Endothelial cell of umbilical vein (primary cell): ENCODE data around the gene DLK1. TPM values are rescaled to one million over a fixed set of nuclear protein-coding genes. Genes with fewer than 3 reads are reported as not detected.

Experiments
- BruUV-seq: library from RNA; stranded (reverse); fragments of 400-500 nt; replicated peaks from 2 replicates; lab custom pipeline; 2021; lab: Mats Ljungman, UMichigan
- CTCF ChIA-PET: fragments of 300-600, 350-600 bp; sonication (Branson Sonifier 250); formaldehyde crosslinking; loops from one replicate; lab custom pipeline; 2021; ENCODE audit warnings: antibody characterized with exemption, inconsistent platforms; lab: Charles Lee
- POLR2A ChIA-PET: fragments of 300-600, 350-600 bp; sonication (Branson Sonifier 250); formaldehyde crosslinking; loops from one replicate; lab custom pipeline; 2021; ENCODE audit warnings: antibody characterized with exemption, inconsistent platforms; lab: Charles Lee
- DNase-seq: peaks from one replicate; pipeline ENCODE4 v3.0.0-alpha.2; 2011; ENCODE audit warnings: low read depth, low spot score
- FAIRE-seq: peaks from 2 replicates; lab custom pipeline; 2011; peaks lifted over from hg19 to GRCh38; lab: Jason Lieb, UNC
- H2AFZ ChIP-seq: 2 replicates; pipeline ENCODE4 v1.6.0; 2012; ENCODE audit warnings: low read depth, low read length, control low read depth, inconsistent platforms
- H3K27ac ChIP-seq: 2 replicates; pipeline ENCODE4 v1.5.1; 2011; ENCODE audit warnings: low read depth, mild to moderate bottlenecking, control low read depth, low read length, moderate library complexity; ENCODE audit not compliant: insufficient read depth
- H3K27me3 ChIP-seq, 2 experiments: 2 replicates each; pipeline versions ENCODE4 v1.6.0 to v1.6.1; 2011; ENCODE audit warnings: low read length in 2 of 2, mixed read lengths in 1 of 2; ENCODE audit not compliant: control insufficient read depth in 2 of 2, insufficient read depth in 2 of 2
- H3K36me3 ChIP-seq, 2 experiments: 2 replicates in 1 of 2; 3 replicates in 1 of 2; pipeline ENCODE4 v1.5.1; 2011; ENCODE audit warnings: low read length in 2 of 2, mild to moderate bottlenecking in 1 of 2, moderate library complexity in 1 of 2; ENCODE audit not compliant: control insufficient read depth in 2 of 2, insufficient read depth in 2 of 2; ENCODE audit errors: extremely low read depth in 1 of 2
- H3K4me1 ChIP-seq: 3 replicates; pipeline ENCODE4 v1.5.1; 2011; ENCODE audit warnings: mild to moderate bottlenecking, low read length; ENCODE audit not compliant: control insufficient read depth, insufficient read depth; ENCODE audit errors: extremely low read depth
- H3K4me2 ChIP-seq: 2 replicates; pipeline ENCODE4 v1.6.1; 2011; ENCODE audit warnings: low read length, control low read depth, mixed read lengths; ENCODE audit not compliant: insufficient read depth
- H3K4me3 ChIP-seq, 3 experiments: fragments of 200-600 bp in 1 of 3; sonication (generic), shearing (Covaris generic) in 1 of 3; replicated peaks in 1 of 3; 2 replicates each; pipeline ENCODE4 v1.5.1; 2011 to 2016; ENCODE audit warnings: control low read depth in 3 of 3, low read length in 3 of 3, mild to moderate bottlenecking in 2 of 3, inconsistent platforms in 1 of 3, low read depth in 1 of 3, moderate library complexity in 1 of 3; ENCODE audit not compliant: insufficient read depth in 1 of 3
- H3K79me2 ChIP-seq: 2 replicates; pipeline ENCODE4 v1.6.0; 2012; ENCODE audit warnings: low read length, inconsistent platforms; ENCODE audit not compliant: control insufficient read depth, insufficient read depth
- H3K9ac ChIP-seq: replicated peaks from 2 replicates; pipeline ENCODE3; 2011; ENCODE audit warnings: low read length, control low read depth; ENCODE audit not compliant: insufficient read depth; ENCODE audit errors: extremely low read depth
- H3K9me1 ChIP-seq: replicated peaks from 3 replicates; pipeline ENCODE4 v1.6.0; 2011; ENCODE audit warnings: mild to moderate bottlenecking, low read length; ENCODE audit not compliant: control insufficient read depth, insufficient read depth; ENCODE audit errors: extremely low read depth
- H3K9me3 ChIP-seq: replicated peaks from 2 replicates; pipeline ENCODE4 v1.5.1; 2012; ENCODE audit warnings: low read length, inconsistent platforms; ENCODE audit not compliant: control insufficient read depth, insufficient read depth
- H4K20me1 ChIP-seq: replicated peaks from 2 replicates; pipeline ENCODE3; 2011; ENCODE audit warnings: mild to moderate bottlenecking, low read length; ENCODE audit not compliant: control insufficient read depth, insufficient read depth; ENCODE audit errors: extremely low read depth
- EZH2 ChIP-seq: IDR thresholded peaks from 2 replicates; pipeline ENCODE4 v1.6.1; 2012; ENCODE audit warnings: borderline replicate concordance, low read depth, mild to moderate bottlenecking, moderate library complexity, low read length, inconsistent platforms; ENCODE audit not compliant: severe bottlenecking
- FOS ChIP-seq: IDR thresholded peaks from 2 replicates; pipeline ENCODE4 v1.6.1; 2011; ENCODE audit warnings: mild to moderate bottlenecking, low read length, moderate library complexity, borderline replicate concordance; ENCODE audit not compliant: insufficient read depth
- GATA2 ChIP-seq: IDR thresholded peaks from 2 replicates; pipeline ENCODE4 v1.7.0; 2011; ENCODE audit warnings: low read depth, mild to moderate bottlenecking, moderate library complexity, mixed read lengths, low read length; ENCODE audit not compliant: insufficient read length, insufficient read depth
- JUN ChIP-seq: IDR thresholded peaks from 2 replicates; pipeline ENCODE4 v1.6.1; 2011; ENCODE audit warnings: borderline replicate concordance, low read depth; ENCODE audit not compliant: insufficient read length, insufficient read depth
- MYC ChIP-seq: IDR thresholded peaks from one replicate; pipeline ENCODE4 v1.6.1; 2011; ENCODE audit warnings: mild to moderate bottlenecking, low read depth, low read length
- POLR2A ChIP-seq: IDR thresholded peaks from 2 replicates; pipeline ENCODE4 v1.6.1; 2012; ENCODE audit warnings: low read depth, mild to moderate bottlenecking, control low read depth, low read length
- POLR2AphosphoS5 ChIP-seq: IDR thresholded peaks from 2 replicates; pipeline ENCODE4 v1.6.1; 2012; ENCODE audit warnings: low read depth, mild to moderate bottlenecking, control low read depth, low read length, moderate library complexity; ENCODE audit not compliant: insufficient read depth
- dilution Hi-C: fragments of 300-500 bp; cut with MboI; formaldehyde crosslinking; loops from one replicate; pipeline ENCODE4 v1.15.0; 2019; ENCODE audit warnings: low sequenced_read_pairs; ENCODE audit not compliant: extremely low pct_ligation_motif_present
- intact Hi-C: fragments of 100-400 bp; cut with micrococcal nuclease; formaldehyde crosslinking; loops from one replicate; pipeline ENCODE4 v1.10.0; 2022
- polyA plus RNA-seq, 4 experiments: library from polyadenylated mRNA; depleted of rRNA in 3 of 4; stranded (reverse) in 3 of 4; unstranded in 1 of 4; fragments of >200 nt; gene quantifications; 2 replicates each; pipeline versions ENCODE4 v1.2.1 to v1.2.3, GENCODE V29; 2011 to 2012; ENCODE audit warnings: missing spikeins in 1 of 4
- total RNA-seq: library from RNA; stranded (reverse); gene quantifications from 2 replicates; pipeline ENCODE4 v1.2.3, GENCODE V29; 2021
- TF ChIP-seq, protein P1 (sequence below): IDR thresholded peaks from 2 replicates; pipeline ENCODE4 v1.6.1; 2011; ENCODE audit not compliant: insufficient read depth, insufficient read length
- TF ChIP-seq, protein P2 (sequence below), 2 donors: IDR thresholded peaks; 1 replicate in 1 of 2; 2 replicates in 1 of 2; pipeline ENCODE4 v1.5.1; 2011; ENCODE audit warnings: low read length in 2 of 2, mild to moderate bottlenecking in 2 of 2, moderate library complexity in 2 of 2, control low read depth in 1 of 2, inconsistent platforms in 1 of 2, low read depth in 1 of 2; ENCODE audit not compliant: insufficient read depth in 1 of 2; ENCODE audit errors: extremely low read depth in 1 of 2

DLK1 gene
- total and polyA plus RNA-seq, 2 donors (not counting 3 experiments of a cell fraction or from before 2014, with no cell fraction given) = not detected

DNA sequence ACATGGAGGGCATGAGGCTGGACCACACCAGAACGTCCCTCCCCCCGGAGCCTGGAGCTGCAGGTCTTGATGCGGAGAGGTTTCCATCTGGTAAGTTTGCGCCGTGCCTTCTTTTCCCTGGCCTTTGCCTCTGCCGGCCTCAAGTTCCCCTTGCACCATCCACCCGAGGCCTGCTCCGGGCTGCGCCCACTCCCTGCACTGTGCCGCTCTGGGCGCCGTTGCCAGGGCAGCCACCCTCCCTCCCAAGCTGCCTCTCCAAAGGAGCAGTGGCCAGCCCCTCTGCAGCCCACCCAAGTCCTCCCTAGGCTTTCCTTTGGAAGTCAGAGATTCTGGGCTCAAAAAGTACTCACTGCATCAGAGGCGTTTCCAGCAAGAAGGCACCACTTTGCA lies 53.0 kb downstream of the DLK1 start:
- no TSS peak for BruUV-seq
- H4K20me1 ChIP-seq = no peaks in the 10 kb centered on the region
- dilution Hi-C loops (no loop called here), intact Hi-C loops (no loop called here)
- no peaks in the 10 kb centered on the region for H3K79me2 ChIP-seq
- no peak overlapping the region for H3K4me3 ChIP-seq
- no peaks in the 10 kb centered on the region for H3K9me1 ChIP-seq
- TF ChIP-seq, protein P1, sequence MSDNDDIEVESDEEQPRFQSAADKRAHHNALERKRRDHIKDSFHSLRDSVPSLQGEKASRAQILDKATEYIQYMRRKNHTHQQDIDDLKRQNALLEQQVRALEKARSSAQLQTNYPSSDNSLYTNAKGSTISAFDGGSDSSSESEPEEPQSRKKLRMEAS = no peak
- TF ChIP-seq GATA2 = no peak
- TF ChIP-seq JUN = no peak
- no peak for TF ChIP-seq POLR2AphosphoS5
- TF ChIP-seq FOS = no peak
- TF ChIP-seq POLR2A = no peak
- TF ChIP-seq EZH2 = no peak
- no peak for TF ChIP-seq MYC
- TF ChIP-seq, protein P2, sequence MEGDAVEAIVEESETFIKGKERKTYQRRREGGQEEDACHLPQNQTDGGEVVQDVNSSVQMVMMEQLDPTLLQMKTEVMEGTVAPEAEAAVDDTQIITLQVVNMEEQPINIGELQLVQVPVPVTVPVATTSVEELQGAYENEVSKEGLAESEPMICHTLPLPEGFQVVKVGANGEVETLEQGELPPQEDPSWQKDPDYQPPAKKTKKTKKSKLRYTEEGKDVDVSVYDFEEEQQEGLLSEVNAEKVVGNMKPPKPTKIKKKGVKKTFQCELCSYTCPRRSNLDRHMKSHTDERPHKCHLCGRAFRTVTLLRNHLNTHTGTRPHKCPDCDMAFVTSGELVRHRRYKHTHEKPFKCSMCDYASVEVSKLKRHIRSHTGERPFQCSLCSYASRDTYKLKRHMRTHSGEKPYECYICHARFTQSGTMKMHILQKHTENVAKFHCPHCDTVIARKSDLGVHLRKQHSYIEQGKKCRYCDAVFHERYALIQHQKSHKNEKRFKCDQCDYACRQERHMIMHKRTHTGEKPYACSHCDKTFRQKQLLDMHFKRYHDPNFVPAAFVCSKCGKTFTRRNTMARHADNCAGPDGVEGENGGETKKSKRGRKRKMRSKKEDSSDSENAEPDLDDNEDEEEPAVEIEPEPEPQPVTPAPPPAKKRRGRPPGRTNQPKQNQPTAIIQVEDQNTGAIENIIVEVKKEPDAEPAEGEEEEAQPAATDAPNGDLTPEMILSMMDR (IDR thresholded peaks at IDR 0.05; ENCODE audit: extremely low read depth in 1 of 2, insufficient read depth in 1 of 2, low read depth in 1 of 2, low read length in 2 of 2) = no peak
- CTCF ChIA-PET = no interaction called here
- H3K9ac ChIP-seq = no peak overlapping the region
- POLR2A ChIA-PET = no interaction called here
- H3K4me1 ChIP-seq = no peaks in the 10 kb centered on the region
- no peak overlapping the region for H2AFZ ChIP-seq
- H3K27ac ChIP-seq = no peak overlapping the region
- H3K27me3 ChIP-seq = no peaks in the 10 kb centered on the region
- DNase-seq = no peak
- H3K36me3 ChIP-seq = no peaks in the 10 kb centered on the region
- no peaks in the 10 kb centered on the region for H3K9me3 ChIP-seq
- no peak for FAIRE-seq
- H3K4me2 ChIP-seq = no peak overlapping the region
